Small intestine (tissue), 16 donors: ENCODE measurements around the gene PRDM8. TPM values are rescaled to one million over a fixed set of nuclear protein-coding genes. Genes with fewer than 3 reads are reported as not detected.

Experiments used
- DNase-seq, 2 donors: peaks; one replicate each; pipeline versions ENCODE4 v3.0.0 to v3.0.0-alpha.2; 2013
- FAIRE-seq: peaks from 2 replicates; lab custom pipeline; 2012; peaks lifted over from hg19 to GRCh38; lab: Jason Lieb, UNC
- H3K27ac ChIP-seq, 3 donors: one replicate each; pipeline ENCODE4 v1.5.1; 2013; ENCODE audit warnings: low read length in 2 of 3, mild to moderate bottlenecking in 2 of 3, control low read depth in 1 of 3, inconsistent platforms in 1 of 3, low read depth in 1 of 3, moderate library complexity in 1 of 3
- H3K27me3 ChIP-seq, 3 donors: one replicate each; pipeline ENCODE4 v1.6.1; 2013; ENCODE audit warnings: low read length in 3 of 3, inconsistent platforms in 1 of 3; ENCODE audit not compliant: control insufficient read depth in 3 of 3, insufficient read depth in 3 of 3
- H3K36me3 ChIP-seq, 3 donors: one replicate each; pipeline ENCODE4 v1.6.1; 2013; ENCODE audit warnings: low read length in 3 of 3, inconsistent platforms in 1 of 3, low read depth in 1 of 3, mild to moderate bottlenecking in 1 of 3, moderate library complexity in 1 of 3; ENCODE audit not compliant: control insufficient read depth in 3 of 3, insufficient read depth in 2 of 3
- H3K4me1 ChIP-seq, 3 donors: one replicate each; pipeline ENCODE4 v1.6.1; 2013; ENCODE audit warnings: low read length in 2 of 3, inconsistent platforms in 1 of 3, low read depth in 1 of 3, mild to moderate bottlenecking in 1 of 3, moderate library complexity in 1 of 3; ENCODE audit not compliant: control insufficient read depth in 3 of 3, insufficient read depth in 2 of 3
- H3K4me3 ChIP-seq, 3 donors: one replicate each; pipeline ENCODE4 v1.5.1; 2013; ENCODE audit warnings: low read length in 3 of 3, control low read depth in 1 of 3, inconsistent platforms in 1 of 3, low read depth in 1 of 3, mild to moderate bottlenecking in 1 of 3, moderate library complexity in 1 of 3
- H3K9me3 ChIP-seq, 2 donors: one replicate each; pipeline ENCODE4 v1.6.1; 2013; ENCODE audit warnings: low read depth in 1 of 2, low read length in 1 of 2; ENCODE audit not compliant: control insufficient read depth in 2 of 2, insufficient read depth in 1 of 2
- WGBS, 3 donors: extraction: QIAGEN DNeasy Blood & Tissue Kit; methylation state at CpG; one replicate each; pipeline ENCODE4 v1.1.7; 2013; 5-methylcytosine and 5-hydroxymethylcytosine counted together
- long read RNA-seq, 10 donors: transcript quantifications; one replicate each; lab custom pipeline, GENCODE V29; 2026
- polyA plus RNA-seq, 4 donors: library from polyadenylated mRNA; stranded (reverse) in 3 of 4; unstranded in 1 of 4; fragments of 200-250 nt in 3 of 4; fragments of 120-200 nt in 1 of 4; gene quantifications; one replicate each; pipeline versions ENCODE4 v1.2.1 to v1.2.3, GENCODE V29; 2013
- donor health status: healthy with polysubstance abuse.
- donor health status: control.
- donor health status: control.
- donor health status: Bipolar disorder and iron deficiency.
- donor health status: healthy.

The PRDM8 gene
- polyA plus RNA-seq: 1 to 10 TPM in 1 of 4 donors, under 1 TPM in 2, not detected in 1; 0.27 to 2.0 (median 0.90) TPM
- long read RNA-seq, donor 1: 0 reads
- long read RNA-seq, donor 2: 0 reads
- long read RNA-seq, donor 3, partial matches to known transcripts: 0 of 1 reads
- long read RNA-seq, donor 3, other reads (novel, unspliced or antisense): 0 of 1 reads
- long read RNA-seq, donor 4: 0 reads
- long read RNA-seq, donor 5: 0 reads
- long read RNA-seq, donor 6: 0 reads
- long read RNA-seq, donor 7, transcript PRDM8-202 (4 exons, 3,124 nt): major isoform, 5 of 17 reads
- long read RNA-seq, donor 7, partial matches to known transcripts: 12 of 17 reads
- long read RNA-seq, donor 7, other reads (novel, unspliced or antisense): 0 of 17 reads
- long read RNA-seq, donor 8: 0 reads
- long read RNA-seq, donor 9: 0 reads
- long read RNA-seq, donor 10: 0 reads

GRCh38 chr4:80196922-80197573 is at the start of gene PRDM8:
Gene PRDM8, plus strand, starts transcription at chr4:80197503. Its CDS starts 2,578 bp downstream, at chr4:80200081.
- peaks cover 4 to 79% (median 4%) of the 10 kb centered on the region in 3 donors for H3K27me3 ChIP-seq
- H3K27ac ChIP-seq: no peak within 1 kb of the TSS
- WGBS, 3 donors: 9 to 24% (median 15%) methylated on average over 42 of the region's 42 CpGs

GRCh38 chr4:80150387-80151180 is 46.7 kb upstream of the PRDM8 start:
- no peak overlapping the region for H3K27ac ChIP-seq
- H3K9me3 ChIP-seq: no peaks in the 10 kb centered on the region
- H3K36me3 ChIP-seq: no peaks in the 10 kb centered on the region
- no peak overlapping the region for H3K4me3 ChIP-seq
- H3K27me3 ChIP-seq: peaks cover 0 to 2% (median 0%) of the 10 kb centered on the region in 3 donors
- 69 to 91% (median 71%) methylated on average over 1 of the region's 1 CpG for WGBS, 3 donors
- FAIRE-seq (no peak), DNase-seq (no peak)
- H3K4me1 ChIP-seq: no peaks in the 10 kb centered on the region

More at GRCh38 chr4:80196922-80197573, at the start of gene PRDM8:
- H3K9me3 ChIP-seq: no peaks in the 10 kb centered on the region
- FAIRE-seq (no peak), DNase-seq (no peak)
- H3K4me1 ChIP-seq: peaks cover 0 to 2% (median 2%) of the 10 kb centered on the region in 3 donors
- no peak within 1 kb of the TSS for H3K4me3 ChIP-seq
- H3K36me3 ChIP-seq: no peaks in the 10 kb centered on the region

- H3K27me3 ChIP-seq: peaks cover 0 to 2% (median 0%) of the 10 kb centered on the region in 3 donors
- H3K4me3 ChIP-seq: no peak overlapping the region
- H3K27ac ChIP-seq: no peak overlapping the region
- H3K9me3 ChIP-seq: no peaks in the 10 kb centered on the region
- FAIRE-seq: no peak
- H3K36me3 ChIP-seq: no peaks in the 10 kb centered on the region
- 84 to 87% (median 87%) methylated on average over 3 of the region's 3 CpGs for WGBS, 3 donors
- no peak for DNase-seq
- no peaks in the 10 kb centered on the region for H3K4me1 ChIP-seq
These were observed 45.3 kb upstream of the PRDM8 start for GRCh38 chr4:80151981-80152380.

- no peak overlapping the region for H3K4me3 ChIP-seq
- 71 to 81% (median 72%) methylated on average over 4 of the region's 4 CpGs for WGBS, 3 donors
- no peaks in the 10 kb centered on the region for H3K36me3 ChIP-seq
- DNase-seq: no peak
- no peak for FAIRE-seq
- no peaks in the 10 kb centered on the region for H3K27me3 ChIP-seq
- no peaks in the 10 kb centered on the region for H3K4me1 ChIP-seq
- H3K9me3 ChIP-seq: no peaks in the 10 kb centered on the region
- no peak overlapping the region for H3K27ac ChIP-seq
These were observed 43.3 kb upstream of the PRDM8 start for GRCh38 chr4:80153874-80154544.

- no peak for DNase-seq
- no peak overlapping the region for H3K4me3 ChIP-seq
- H3K4me1 ChIP-seq: no peaks in the 10 kb centered on the region
- no peaks in the 10 kb centered on the region for H3K36me3 ChIP-seq
- no peaks in the 10 kb centered on the region for H3K27me3 ChIP-seq
- H3K9me3 ChIP-seq: no peaks in the 10 kb centered on the region
- 67 to 80% (median 70%) methylated on average over 3 of the region's 3 CpGs for WGBS, 3 donors
- FAIRE-seq: no peak
- H3K27ac ChIP-seq: no peak overlapping the region
These were observed 42.8 kb upstream of the PRDM8 start for GRCh38 chr4:80154545-80154933.

GRCh38 chr4:80155316-80155982 is 41.9 kb upstream of the PRDM8 start:
- H3K27me3 ChIP-seq: no peaks in the 10 kb centered on the region
- WGBS, 3 donors: 33 to 64% (median 43%) methylated on average over 2 of the region's 2 CpGs
- H3K9me3 ChIP-seq: no peaks in the 10 kb centered on the region
- H3K36me3 ChIP-seq: no peaks in the 10 kb centered on the region
- H3K4me1 ChIP-seq: no peaks in the 10 kb centered on the region
- no peak overlapping the region for H3K4me3 ChIP-seq
- DNase-seq (no peak), FAIRE-seq (no peak)
- no peak overlapping the region for H3K27ac ChIP-seq

- no peak overlapping the region for H3K27ac ChIP-seq
- no peaks in the 10 kb centered on the region for H3K36me3 ChIP-seq
- H3K4me1 ChIP-seq: no peaks in the 10 kb centered on the region
- peaks cover 0 to 2% (median 0%) of the 10 kb centered on the region in 3 donors for H3K27me3 ChIP-seq
- 92 to 95% (median 93%) methylated on average over 2 of the region's 2 CpGs for WGBS, 3 donors
- no peaks in the 10 kb centered on the region for H3K9me3 ChIP-seq
- FAIRE-seq: no peak
- DNase-seq: no peak
- no peak overlapping the region for H3K4me3 ChIP-seq
These were observed 40.9 kb upstream of the PRDM8 start for GRCh38 chr4:80156410-80156809.
